RKO (cell line): Measurements from ENCODE around the gene DGKK.
A peak's percentile ranks its signal among the peaks of the same experiment; 100 is the strongest.

ENCODE experiments used
- DNase-seq: peaks from one replicate; pipeline ENCODE4 v3.0.0-alpha.2; 2016; ENCODE audit warnings: low spot score

The DGKK gene, protein sequence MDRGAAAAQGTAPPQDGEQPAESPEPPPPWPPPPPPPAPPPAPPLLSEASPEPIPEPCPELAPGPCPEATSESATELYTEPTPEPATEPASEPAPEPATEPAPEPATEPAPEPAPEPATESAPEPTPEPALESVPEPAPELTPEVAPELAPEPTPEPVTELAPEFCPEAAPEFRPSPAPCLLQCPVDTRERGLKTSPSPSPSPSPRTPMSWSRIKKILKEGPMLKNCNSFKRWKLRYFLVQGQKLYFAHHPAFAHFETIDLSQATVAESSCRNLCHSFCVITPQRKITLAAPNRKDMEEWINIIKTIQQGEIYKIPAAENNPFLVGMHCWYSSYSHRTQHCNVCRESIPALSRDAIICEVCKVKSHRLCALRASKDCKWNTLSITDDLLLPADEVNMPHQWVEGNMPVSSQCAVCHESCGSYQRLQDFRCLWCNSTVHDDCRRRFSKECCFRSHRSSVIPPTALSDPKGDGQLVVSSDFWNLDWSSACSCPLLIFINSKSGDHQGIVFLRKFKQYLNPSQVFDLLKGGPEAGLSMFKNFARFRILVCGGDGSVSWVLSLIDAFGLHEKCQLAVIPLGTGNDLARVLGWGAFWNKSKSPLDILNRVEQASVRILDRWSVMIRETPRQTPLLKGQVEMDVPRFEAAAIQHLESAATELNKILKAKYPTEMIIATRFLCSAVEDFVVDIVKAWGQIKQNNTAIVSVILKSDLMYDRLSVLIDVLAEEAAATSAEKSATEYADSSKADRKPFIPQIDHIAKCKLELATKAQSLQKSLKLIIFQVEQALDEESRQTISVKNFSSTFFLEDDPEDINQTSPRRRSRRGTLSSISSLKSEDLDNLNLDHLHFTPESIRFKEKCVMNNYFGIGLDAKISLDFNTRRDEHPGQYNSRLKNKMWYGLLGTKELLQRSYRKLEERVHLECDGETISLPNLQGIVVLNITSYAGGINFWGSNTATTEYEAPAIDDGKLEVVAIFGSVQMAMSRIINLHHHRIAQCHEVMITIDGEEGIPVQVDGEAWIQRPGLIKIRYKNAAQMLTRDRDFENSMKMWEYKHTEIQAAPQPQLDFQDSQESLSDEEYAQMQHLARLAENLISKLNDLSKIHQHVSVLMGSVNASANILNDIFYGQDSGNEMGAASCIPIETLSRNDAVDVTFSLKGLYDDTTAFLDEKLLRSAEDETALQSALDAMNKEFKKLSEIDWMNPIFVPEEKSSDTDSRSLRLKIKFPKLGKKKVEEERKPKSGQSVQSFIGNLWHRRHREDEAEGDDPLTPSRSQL

DNA sequence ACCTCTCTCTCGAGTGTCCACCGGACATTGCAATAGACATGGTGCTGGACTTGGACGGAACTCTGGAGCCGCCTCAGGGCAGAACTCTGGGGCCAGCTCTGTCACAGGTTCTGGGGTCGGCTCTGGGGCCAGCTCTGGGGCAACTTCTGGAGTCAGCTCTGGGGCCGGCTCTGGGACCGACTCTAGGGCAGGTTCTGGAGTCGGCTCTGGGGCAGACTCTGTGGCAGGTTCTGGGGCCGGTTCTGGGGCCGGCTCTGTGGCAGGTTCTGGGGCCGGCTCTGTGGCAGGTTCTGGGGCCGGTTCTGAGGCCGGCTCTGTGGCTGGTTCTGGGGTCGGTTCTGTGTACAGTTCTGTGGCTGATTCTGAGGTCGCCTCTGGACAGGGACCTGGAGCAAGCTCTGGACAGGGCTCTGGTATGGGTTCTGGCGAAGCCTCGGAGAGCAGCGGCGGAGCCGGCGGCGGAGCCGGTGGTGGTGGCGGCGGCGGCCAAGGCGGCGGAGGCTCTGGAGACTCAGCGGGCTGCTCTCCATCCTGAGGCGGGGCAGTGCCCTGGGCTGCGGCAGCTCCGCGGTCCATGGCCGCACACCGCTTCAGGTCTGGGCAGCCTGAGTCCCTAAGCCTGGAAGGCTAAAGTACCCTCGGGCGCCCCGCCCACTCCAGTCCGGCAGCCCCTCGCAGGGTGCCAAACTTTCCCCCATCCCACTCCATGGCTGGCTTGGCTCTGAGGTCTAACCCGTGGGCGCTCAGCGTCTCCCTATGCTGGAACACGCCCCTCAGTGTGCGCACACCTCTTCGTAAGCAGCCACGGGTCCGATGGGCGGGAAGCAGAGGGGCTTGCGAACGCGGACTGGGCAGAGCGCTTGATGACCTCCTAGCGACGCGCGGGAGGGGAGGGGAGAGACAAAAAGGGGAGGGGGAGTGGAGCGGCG, at the start of gene DGKK:
Gene DGKK (minus strand): TSS at position 723 of the 929 bp plus-strand sequence. CDS start 147 bp downstream, at position 576.
- DNase-seq: no peak

GRCh38 chrX:50514811-50515210, 44.2 kb upstream of the DGKK start:
- DNase-seq: no peak

DNA sequence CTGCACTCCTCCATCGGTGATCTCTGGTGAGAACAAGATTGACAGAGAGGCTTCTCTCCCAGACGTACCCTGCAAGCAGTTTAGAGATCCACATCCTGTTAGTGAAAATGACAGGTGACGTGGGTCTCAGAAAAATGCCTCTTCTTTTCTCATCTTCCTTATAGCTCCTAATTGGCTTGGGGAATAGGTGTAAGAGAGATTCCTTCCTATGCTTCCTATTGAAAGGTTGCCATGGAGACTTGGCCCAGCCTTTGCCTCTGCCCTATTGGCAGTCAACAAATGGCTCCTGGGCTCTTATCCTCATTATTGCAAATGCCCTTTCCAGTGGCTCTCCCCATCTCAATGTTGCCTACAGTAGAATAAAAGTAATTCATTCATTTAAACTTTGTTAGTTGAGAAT, 26.5 kb upstream of the DGKK start:
- no peak for DNase-seq

GRCh38 chrX:50495616-50496015, 25.0 kb upstream of the DGKK start:
- no peak for DNase-seq

DNA sequence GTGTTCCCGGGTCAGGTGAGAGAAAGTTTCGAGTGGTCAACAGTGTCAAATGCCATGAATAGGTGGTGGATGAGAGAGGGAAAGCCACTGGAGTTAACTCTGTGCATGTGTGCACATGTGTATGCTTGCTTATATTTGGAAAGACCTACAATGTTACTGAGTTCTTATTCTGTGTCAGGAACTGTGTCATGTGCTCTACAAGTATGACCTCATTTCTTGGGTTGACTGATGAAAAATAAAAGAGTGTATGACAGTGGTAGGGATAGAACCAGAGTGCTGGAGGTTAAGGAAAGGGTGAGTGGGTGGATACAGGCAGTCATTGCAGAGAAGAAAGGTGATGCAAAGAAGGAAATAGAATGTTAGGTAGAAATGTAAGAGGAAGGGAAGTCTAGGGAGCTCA, 22.1 kb upstream of the DGKK start:
- no peak for DNase-seq

DNA sequence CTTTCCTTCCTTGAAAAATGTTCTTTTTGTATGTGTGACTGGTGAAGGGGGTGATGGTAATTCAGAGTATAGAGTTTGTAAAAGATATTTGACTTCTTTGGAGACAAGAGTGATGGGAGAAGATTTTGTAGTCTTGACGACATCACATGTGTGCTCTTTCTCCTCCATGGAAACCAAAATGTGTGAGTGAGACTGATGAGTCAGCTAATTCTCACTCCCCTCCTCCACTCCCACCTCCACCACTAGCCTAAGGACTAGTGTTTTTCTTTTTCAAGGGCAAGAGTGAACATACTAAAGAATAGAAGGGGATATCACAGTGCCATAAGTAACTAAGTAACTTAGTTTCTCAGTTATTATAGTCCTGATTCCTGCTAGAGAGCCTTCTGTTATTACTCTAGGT, 14.0 kb upstream of the DGKK start:
- no peak for DNase-seq

GRCh38 chrX:50483283-50483682, 12.7 kb upstream of the DGKK start:
- DNase-seq: no peak

GRCh38 chrX:50475208-50475607, 4.6 kb upstream of the DGKK start:
- no peak for DNase-seq

DNA sequence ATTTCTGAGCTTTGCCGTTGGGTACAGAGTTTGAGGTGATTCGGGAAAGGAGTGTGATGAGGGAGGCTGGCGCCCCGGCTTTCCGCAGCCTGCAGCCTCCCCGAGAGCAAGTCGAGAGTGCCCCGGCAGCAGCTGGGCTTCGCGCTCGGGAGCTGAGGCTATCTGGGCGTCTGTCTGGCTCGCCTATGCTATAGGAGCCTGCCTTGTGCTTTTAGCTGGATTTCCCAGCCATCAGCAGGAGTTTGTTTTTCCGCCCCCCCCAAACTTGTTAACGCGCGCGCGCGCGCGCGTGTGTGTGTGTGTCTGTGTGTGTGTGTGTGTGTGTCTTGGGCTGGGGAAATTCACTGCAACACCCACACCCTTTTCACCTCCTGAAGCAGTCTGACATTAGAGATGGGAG, 765 bp upstream of the DGKK start:
- DNase-seq: no peak

GRCh38 chrX:50469206-50469605, 1.4 kb downstream of the DGKK start:
- DNase-seq: no peak

GRCh38 chrX:50459615-50460014, 11.0 kb downstream of the DGKK start:
- no peak for DNase-seq

- no peak for DNase-seq
Measured at GRCh38 chrX:50458483-50458882, 12.1 kb downstream of the DGKK start.

- DNase-seq: no peak
Measured at GRCh38 chrX:50456712-50457484, 13.7 kb downstream of the DGKK start.

DNA sequence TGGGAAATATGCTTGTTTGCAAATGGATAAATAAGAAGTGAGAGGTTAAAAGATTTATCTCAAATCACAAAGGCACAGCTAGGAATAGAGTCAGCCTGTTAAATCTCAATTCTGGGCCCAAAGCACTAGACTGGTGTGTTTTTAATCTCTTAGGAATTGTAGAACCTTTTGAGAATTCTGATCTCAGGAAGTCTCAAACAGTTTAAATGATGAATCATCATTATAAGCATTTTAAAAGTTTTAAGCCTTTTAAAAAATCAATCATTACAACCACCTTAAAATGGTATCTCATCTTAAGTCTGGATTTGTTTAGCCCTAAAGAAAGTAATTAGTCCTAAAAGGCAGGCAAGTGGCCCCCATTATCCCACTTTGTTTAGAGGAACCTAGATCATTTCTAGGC, 17.8 kb downstream of the DGKK start:
- no peak for DNase-seq

- no peak for DNase-seq
Measured at GRCh38 chrX:50450324-50450723, 20.3 kb downstream of the DGKK start.

DNA sequence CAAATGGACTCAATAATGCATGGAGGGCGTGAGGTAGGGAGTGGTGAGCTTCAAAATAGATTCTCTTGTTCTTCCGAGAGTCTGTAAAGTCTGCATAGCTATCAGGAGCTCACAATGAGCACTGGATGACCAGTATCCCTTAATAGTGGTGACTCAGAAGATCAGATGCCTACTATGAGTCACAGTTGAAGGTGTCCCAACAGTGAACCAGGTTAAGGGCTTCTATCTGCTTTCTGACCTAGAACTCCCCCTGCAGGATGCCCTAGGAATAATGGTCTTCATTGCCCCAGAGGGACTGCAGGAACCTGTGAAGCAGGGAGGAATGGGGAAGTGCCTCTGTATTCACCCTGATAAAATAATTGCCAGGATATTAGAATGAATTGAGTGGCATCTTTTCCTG, 22.1 kb downstream of the DGKK start:
- peak; percentile 80 for DNase-seq

DNA sequence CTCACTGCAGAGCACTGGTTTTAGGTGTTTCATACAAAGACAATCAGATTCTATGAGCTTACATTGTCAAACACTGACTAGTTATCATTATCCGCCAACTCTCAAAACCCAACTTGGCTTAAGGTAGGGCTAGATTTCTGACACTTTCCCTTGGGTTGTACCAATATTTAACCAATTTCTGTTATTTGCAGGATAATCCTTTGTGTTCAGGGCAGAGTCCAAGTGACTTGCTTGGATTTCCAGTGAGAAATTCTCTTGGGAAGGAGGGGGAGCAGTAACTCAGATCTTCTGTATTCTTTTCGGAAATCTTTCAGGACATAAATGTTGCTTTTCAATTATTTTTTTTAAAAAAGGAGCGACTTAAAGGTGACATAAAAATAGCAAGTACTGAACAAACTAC, 23.1 kb downstream of the DGKK start:
- no peak for DNase-seq

GRCh38 chrX:50442426-50443116, 28.1 kb downstream of the DGKK start:
- no peak for DNase-seq

- no peak for DNase-seq
Measured at GRCh38 chrX:50436797-50437196, 33.8 kb downstream of the DGKK start.

GRCh38 chrX:50432829-50433289, 37.8 kb downstream of the DGKK start:
- no peak for DNase-seq
